ENCODE results near the gene C3orf80.

The C3orf80 gene

GRCh38 chr3:160184655-160185054 lies 40.6 kb upstream of the C3orf80 start:
- no peak overlapping the region for H3K4me3 ChIP-seq (ENCODE audit: low read length)
- TF ChIP-seq, protein P1, sequence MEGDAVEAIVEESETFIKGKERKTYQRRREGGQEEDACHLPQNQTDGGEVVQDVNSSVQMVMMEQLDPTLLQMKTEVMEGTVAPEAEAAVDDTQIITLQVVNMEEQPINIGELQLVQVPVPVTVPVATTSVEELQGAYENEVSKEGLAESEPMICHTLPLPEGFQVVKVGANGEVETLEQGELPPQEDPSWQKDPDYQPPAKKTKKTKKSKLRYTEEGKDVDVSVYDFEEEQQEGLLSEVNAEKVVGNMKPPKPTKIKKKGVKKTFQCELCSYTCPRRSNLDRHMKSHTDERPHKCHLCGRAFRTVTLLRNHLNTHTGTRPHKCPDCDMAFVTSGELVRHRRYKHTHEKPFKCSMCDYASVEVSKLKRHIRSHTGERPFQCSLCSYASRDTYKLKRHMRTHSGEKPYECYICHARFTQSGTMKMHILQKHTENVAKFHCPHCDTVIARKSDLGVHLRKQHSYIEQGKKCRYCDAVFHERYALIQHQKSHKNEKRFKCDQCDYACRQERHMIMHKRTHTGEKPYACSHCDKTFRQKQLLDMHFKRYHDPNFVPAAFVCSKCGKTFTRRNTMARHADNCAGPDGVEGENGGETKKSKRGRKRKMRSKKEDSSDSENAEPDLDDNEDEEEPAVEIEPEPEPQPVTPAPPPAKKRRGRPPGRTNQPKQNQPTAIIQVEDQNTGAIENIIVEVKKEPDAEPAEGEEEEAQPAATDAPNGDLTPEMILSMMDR (conservative IDR thresholded peaks at IDR 0.05; ENCODE audit: low read depth, low read length): no peak
- no peak for DNase-seq (ENCODE audit: low read depth)

DNA sequence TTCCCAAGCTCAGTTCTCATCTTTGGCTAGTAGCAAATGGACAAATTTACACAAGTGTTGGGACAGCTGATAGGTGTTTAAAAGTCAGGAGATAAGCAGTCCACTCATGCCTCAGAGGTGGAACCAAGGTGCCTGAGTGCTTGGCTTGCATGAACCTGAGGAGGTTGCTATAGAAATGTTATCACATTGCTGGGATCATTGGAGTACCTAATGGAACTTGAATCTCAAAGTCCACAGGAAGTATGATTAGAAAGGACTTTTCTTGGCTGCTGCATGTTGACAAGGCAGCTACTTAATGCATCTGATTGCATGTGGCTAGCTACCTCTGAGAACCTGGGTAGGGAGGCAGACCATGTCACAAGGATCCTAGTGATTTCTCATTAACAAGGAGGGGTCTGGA lies 39.5 kb upstream of the C3orf80 start:
- no peak for DNase-seq (ENCODE audit: low read depth)
- TF ChIP-seq, protein P1 (conservative IDR thresholded peaks at IDR 0.05; ENCODE audit: low read depth, low read length): no peak
- no peak overlapping the region for H3K4me3 ChIP-seq (ENCODE audit: low read length)

GRCh38 chr3:160187288-160187687 lies 37.9 kb upstream of the C3orf80 start:
- H3K4me3 ChIP-seq (ENCODE audit: low read length): no peak overlapping the region
- no peak for DNase-seq (ENCODE audit: low read depth)
- TF ChIP-seq, protein P1 (conservative IDR thresholded peaks at IDR 0.05; ENCODE audit: low read depth, low read length): no peak

DNA sequence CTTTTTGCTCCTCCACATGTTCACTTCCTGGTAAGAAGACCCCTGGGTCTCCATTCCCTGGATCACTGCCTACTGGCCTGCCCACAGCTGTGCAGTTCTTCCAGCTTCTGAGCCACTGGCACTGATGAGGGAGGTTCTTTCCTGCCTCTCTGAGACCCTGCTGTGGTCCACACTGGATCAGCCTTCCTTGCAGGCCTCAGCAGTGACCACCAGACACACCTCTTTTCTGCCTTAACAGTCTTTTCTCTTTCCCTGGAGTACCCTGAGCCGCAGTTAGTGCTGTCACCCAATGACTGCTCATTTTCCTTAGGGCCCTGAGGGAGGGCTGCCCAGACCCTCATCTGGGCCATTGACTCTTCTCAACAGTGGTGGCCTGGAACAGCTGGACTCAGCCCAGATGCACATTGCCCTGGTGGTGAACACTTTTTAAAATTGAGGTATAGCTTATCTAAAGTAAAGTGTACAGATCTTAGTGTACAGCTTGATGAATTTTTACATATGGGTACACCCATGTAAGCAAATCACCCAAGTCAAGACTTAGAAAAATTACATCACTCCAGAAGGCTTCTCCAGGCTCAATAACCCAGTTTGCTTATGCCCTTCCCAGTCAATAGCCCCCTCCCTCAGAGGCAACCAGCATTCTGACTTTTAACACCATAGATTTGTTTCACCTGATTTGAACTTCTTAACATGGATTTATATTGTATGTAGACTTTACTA lies 32.8 kb upstream of the C3orf80 start:
- DNase-seq (ENCODE audit: low read depth): no peak
- TF ChIP-seq, protein P1 (conservative IDR thresholded peaks at IDR 0.05; ENCODE audit: low read depth, low read length): no peak
- H3K4me3 ChIP-seq (ENCODE audit: low read length): no peak overlapping the region

DNA sequence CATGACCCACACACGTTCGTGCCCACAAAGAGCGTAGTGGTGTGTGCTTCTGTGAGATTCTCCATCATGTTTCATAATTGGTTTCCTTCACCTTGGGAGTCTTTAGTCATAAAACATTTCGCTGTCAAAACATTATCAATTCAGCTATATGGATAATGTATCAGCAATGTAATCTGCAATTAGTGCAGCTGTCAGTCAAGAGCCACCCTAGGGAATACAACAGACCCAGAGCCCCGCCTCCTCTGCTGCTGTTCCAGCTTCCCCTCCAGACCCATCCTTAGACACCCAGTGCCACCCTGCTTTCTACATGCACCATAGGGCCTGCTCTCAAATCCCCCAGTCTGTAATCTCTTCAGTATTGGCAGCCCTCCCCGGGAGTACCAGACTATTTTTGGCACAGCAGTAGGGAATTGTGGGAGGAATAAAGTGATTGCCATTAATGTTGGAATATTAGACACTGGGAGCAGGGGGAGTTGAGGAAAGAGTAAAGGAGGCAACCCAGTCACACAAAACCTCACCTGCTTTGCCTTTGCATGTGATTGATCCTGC lies 31.5 kb upstream of the C3orf80 start:
- TF ChIP-seq, protein P1 (conservative IDR thresholded peaks at IDR 0.05; ENCODE audit: low read depth, low read length): no peak
- no peak for DNase-seq (ENCODE audit: low read depth)
- H3K4me3 ChIP-seq (ENCODE audit: low read length): no peak overlapping the region

DNA sequence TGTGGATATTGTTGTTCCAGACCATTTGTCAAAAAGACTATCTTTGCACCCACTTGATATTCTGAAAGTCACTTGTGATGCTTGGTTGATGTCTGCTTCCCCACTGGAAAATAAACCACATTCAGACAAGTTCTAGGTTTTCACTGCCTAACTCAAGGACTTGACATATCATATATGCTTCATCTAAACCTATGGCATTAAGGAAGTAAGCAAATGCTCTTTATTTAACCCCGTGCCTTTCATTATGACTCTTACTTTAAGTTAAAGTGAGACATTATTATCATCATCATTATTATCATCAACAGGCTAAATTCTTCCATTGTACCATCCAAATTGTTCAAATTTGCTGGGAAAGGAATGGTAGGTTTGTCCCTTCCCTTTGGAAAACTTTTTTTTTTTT lies 30.8 kb upstream of the C3orf80 start:
- H3K4me3 ChIP-seq (ENCODE audit: low read length): no peak overlapping the region
- DNase-seq (ENCODE audit: low read depth): no peak
- TF ChIP-seq, protein P1 (conservative IDR thresholded peaks at IDR 0.05; ENCODE audit: low read depth, low read length): no peak

DNA sequence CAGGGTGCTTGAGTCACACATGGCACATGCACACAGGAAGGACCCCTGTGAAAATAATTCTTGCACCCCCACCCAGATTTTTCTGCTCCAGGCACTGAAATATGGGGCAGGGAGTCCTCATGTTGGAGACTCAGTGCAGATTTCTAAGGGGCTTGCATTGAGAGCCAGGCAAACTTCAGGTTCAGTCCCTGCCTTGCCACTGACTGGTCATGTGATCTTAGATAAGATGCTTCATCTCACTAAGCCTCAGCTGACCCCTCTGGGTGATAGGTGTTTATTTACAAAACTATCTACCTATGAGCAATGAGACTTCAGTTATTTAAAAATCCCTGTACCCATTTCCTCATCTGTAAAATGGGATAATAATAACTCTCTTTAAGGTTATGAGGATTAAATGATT lies 30.1 kb upstream of the C3orf80 start:
- TF ChIP-seq, protein P1 (conservative IDR thresholded peaks at IDR 0.05; ENCODE audit: low read depth, low read length): no peak
- no peak overlapping the region for H3K4me3 ChIP-seq (ENCODE audit: low read length)
- no peak for DNase-seq (ENCODE audit: low read depth)

Data from retinal pigment epithelial cell (primary cell).